Muscle of arm (tissue), 12 donors: ENCODE measurements around the gene MEF2B. TPM values are rescaled to one million over a fixed set of nuclear protein-coding genes. Genes with fewer than 3 reads are reported as not detected.
"Not testable (repeated sequence)": the region's sequence is repeated elsewhere in the genome, so short reads cannot be mapped to it uniquely, and the experiment has no call there.

Source experiments
- DNase-seq: peaks from one replicate; pipeline ENCODE4 v3.0.0-alpha.2; 2013
- polyA plus RNA-seq, 12 donors: library from polyadenylated mRNA; unstranded; fragments of 120-200 nt; gene quantifications; one replicate each; pipeline ENCODE4 v1.2.1, GENCODE V29; 2013; ENCODE audit not compliant: insufficient read length in 12 of 12

MEF2B gene
- polyA plus RNA-seq, 12 donors, result 0.66 to 3.4 (median 1.5) TPM; not detected in 2

DNA sequence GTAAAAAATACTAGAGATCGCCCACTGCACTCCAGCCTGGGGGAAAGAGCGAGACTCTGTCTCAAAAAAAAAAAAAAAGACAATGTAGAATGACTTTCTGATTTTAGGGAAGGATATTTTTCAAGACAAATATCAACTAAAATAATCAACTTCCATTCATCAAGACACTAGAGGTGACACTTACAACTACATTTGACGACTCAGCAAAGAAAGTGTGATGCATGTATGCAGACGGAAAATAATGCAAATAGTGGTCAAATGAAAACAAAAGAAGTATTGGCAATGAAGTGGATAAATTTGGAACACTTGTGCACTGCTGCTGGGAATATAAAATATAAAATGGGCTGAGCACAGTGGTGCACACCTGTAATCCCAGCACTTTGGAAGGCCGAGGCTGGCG, 44.0 kb downstream of the MEF2B start:
- DNase-seq, result no peak

DNA sequence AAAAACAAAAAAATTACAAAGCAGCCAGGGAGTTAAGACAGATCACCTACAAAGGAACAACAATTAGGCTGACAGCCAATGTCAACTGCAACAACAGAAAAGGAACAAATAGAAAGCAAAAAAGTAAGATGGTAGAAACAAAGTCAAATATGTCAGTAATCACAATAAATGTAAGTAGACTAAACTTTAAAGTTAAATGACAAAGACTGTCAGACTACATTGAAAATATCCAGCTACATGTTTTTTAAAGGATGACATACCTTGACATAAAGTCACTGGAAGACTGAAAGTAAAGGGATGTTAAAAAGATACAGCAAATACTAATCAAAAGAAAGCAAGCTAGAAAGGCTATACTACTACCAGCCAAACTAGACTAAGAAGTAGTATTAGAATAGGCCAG, 46.7 kb downstream of the MEF2B start:
- DNase-seq, result no peak

DNA sequence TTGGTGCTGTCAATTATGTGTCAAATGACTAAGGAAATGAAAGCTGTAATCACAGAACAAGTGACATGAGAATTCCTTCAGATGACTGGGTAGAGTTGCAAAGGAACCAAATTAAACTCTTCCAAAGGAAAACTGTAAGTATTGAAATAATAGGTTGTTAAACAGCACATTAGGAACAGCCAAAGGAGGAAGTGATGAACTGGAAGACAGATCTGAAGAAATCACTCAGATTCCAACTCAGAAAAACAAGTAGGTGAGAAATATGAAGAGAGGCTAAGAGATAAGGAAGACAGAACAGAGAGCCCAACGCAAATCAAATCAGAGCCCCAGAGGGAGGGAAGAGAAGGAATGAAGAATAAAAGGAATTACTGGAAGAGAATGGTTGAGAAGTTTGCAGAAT, 47.2 kb downstream of the MEF2B start:
- no peak for DNase-seq

DNA sequence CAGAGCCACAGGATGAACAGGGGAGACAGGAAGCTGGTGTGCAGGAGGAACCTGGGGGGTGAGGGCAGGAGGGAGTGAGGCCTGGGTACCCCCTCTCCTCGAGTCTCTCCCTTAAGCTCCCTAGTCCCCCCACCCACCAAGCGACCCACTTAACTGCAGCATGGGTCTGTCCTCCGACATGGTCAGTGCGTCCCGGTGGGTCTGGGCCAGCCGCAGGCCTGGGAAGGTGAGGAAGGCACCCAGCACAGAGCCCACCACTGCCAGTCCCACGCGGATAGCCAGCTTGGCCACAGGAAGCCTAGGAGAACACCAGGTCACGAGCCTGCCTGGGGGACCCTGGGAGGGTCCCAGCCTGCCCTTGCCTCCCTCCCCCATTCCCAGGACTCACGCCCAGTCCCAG, 48.7 kb downstream of the MEF2B start:
- DNase-seq, result no peak

DNA sequence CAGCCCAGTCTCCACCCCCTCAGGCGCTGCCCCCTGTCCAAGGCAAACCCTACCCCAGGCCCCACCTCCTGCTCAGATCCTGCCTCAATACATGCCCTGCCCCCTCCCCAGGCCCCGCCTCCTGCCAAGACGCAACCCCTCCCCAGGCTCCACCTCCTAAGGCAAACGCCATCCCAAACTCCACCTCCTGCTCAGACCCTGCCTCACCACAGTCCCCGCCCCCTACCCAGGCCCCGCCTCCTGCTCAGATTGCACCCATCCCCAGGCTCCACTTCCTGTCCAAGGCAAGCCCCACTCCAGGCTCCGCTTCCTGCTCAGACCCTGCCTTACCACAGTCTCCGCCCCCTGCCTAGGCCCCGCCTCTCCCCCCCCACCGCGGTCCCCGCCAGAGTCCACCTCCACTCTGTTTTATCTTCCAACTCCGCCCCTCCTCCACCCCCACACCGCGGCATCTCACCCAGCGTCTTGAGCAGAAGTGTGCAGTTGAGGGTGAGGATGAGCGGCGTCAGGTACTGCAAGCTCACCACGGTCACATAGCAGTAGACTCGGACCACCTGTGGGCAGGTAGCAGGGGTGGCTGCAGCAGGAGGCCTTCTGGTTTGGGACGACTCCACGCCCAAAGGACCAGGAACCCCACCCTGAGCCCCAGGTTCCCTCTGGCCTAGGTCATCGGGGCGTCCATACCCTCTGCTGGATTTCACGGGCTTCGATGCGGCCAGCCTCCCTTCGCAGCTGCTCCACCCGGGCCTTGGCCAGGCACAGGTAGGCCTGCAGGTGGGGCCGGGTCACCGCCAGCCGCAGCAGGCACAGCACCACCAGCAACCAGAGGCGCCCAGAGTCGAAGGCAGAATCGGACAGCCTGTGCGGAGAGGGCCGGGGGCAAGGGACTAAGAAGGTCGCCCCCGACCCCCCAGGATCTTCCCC, 49.5 kb downstream of the MEF2B start:
- no peak for DNase-seq

DNA sequence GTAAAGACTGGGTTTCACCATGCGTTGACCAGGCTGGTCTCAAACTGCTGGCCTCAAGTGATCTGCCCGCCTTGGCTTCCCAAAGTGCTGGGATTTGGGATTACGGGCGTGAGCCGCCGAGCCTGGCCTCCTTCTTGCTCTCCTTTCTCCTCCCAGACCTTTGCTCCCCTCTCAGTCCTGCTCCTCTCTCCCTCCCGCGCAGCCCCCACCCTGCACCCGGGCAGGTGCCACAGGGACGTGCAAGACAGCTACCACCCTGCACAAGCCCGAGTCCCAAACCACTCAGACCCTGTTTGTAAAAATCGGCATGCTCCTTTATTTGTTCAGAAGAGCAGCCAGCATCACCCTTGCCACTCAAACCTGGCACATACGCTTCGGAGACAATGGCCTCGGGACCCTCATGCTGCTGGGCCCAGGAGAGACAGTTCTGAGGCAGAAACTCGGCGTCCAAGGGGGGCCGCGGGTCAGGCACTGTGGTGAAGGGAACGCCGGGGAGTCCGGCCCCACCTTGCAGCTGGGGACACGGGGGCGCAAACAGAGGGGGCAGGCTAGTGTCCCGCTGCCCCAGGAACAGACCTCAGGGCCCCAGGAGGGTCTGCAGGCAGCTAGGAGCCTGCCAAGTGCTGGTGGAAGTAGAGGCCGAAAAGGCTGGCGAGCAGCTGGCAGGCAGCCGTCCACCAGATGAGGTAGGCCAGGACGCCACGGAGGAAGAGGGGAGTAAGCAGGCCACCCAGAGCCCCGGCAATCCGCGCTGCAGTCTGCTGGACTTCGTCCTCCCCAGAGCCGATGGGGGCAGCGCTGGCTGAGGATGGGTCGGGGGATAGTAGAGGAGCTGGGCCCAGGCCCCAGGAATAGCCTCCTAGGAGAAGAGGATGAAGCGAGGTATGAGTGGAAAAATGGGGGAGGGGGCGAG, 50.5 kb downstream of the MEF2B start:
- DNase-seq, result no peak

DNA sequence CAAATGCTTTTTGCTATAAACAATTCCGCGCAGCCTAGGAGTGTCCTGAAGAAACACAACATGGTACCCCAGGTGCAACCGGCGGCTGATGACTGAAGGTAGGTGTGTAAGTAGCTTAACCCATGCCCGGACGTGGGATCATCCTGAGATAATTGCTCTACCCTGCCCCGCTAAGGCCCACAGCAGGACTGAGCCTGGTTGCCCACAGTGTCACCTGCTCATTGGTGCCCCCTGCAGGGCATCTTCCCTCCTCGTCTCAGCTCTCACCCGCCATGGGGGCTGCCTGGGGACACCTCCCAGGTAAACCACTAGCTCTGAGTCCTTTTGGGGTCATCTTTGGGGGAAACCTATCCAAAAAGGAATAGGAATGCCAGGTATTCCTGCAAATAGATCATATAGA, 54.1 kb downstream of the MEF2B start:
- no peak for DNase-seq

DNA sequence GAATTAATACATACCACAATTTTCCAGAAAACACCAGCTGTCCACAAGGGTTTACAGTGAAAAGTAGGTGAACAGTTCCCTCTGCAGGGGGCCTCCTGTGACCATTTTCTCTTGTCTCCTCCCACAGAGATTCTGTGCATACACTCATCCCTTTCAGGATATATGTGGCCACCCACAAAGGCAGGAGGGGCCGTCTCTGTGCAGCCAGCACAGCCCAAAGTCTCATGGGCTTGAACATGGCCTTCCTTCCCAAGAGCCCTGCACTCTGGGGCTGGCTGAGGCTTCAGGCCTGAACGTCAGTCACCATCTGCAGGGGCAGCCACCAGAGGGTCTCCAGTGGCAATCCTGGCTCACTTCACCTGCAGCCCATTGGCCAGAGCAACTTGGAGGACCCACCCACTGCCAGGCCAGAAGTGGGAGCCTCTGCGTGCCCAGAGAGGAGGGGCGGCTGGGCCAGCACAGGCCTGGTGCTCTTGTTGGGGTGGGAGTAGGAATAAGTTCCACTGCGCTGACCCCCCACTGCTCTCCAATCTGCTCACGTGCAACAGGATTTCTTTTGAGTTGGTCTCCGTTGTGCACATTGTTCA, 56.9 kb downstream of the MEF2B start:
- DNase-seq, result no peak

DNA sequence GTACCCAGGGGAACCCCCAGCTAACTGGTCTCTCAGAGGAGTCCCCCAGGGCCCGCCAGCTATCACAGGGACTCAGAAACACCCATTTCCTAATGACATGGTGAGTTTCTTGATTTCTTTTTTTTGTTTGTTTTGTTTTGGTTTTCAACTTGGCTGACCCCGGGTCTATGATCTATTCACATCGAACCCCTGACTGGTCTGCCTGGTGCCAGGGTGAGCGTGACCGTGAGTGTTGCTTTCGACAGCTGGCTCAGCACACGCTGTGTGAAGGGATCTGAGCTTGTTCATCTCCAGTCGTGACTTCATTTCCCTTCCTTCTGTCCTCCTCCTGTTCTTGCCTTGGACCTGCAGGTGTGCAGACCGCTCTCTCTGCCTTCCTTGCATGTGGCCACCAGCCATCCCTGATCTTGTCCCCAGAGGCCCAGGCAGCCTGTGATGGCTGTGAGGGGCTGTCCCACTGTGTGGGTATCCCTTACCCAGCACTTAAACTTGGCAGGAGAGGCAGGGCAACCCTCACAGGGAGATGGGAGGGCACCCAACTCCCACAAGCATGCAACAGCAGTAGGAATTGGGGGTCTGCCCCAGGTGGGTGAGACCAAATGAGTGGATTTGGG, 58.0 kb downstream of the MEF2B start:
- DNase-seq, result no peak

DNA sequence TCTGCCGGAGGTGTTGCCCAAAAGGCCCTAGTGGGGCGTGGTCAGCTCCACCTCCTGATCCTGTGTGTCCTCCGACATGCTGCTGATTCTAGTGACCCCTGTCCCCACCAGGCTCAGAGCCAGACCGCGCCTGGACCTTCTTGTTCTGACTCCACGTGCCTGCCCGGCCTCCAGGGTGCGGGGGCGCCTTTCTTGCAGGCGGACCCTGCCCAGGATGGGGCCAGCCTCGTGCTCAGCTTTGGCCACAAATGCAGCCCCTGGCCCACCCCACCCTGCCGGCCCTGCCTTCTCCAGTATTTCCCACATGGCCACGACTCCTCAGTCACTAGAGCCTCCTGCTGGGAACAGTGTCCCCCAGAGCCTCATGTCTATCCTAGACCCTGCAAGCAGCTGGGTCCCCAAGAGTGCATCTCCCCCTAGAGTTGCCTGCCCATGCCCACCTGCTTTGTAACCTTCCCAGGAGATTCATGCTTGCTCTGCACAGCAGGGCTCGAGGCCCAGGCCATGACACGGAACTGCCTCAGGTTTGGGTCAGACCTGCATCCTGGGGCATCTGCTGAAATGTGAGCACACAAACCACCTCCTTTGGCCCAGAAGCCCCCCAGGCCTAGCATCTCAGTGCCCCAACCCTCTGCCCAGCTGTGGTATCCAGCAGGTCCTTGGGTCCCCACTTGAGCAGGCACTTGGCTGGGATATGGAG, 58.8 kb downstream of the MEF2B start:
- DNase-seq, result no peak

DNA sequence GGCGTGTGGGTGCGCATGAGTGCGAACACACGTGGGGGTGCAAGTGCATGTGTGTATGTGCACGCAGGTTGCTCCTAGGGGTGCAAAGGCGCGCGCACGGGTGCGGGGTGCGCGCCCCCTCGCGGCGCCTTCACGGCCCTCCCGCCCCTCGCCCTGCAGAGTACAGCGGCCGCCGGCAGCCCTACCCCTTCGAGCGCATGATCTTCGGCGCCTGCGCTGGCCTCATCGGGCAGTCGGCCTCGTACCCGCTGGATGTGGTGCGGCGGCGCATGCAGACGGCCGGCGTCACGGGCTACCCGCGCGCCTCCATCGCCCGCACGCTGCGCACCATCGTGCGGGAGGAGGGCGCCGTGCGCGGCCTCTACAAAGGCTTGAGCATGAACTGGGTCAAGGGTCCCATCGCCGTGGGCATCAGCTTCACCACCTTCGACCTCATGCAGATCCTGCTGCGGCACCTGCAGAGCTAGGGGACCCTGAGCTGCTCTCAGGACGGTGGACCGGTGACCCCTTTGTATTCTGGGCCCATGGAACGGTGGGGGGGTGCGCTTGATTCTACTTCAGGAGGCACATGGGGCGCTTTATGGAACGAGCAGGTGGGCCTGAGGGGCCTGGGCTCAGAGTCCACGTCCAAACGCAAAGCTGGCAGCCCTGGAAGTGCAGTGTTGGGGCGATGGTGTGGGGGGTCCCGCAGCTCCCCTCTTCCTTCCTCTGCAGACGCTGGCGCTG, 59.5 kb downstream of the MEF2B start:
- DNase-seq, result no peak

DNA sequence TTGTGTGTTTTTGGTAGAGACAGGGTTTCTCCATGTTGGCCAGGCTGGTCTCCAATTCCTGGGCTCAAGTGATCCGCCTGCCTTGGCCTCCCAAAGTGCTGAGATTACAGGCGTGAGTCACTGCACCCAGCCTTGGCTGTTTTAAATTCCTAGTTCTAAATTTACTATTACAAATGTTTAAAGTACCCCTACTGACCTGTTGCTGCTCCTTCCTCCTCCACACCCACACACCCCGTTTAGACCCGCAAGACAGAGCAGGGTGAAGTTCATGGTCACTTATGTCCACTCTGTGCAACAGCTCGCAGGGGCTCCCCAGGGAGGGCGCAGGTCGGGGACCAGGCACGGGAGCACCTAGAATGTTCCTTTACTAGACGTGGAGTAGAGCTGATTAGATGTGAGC, 60.5 kb downstream of the MEF2B start:
- DNase-seq, result no peak

DNA sequence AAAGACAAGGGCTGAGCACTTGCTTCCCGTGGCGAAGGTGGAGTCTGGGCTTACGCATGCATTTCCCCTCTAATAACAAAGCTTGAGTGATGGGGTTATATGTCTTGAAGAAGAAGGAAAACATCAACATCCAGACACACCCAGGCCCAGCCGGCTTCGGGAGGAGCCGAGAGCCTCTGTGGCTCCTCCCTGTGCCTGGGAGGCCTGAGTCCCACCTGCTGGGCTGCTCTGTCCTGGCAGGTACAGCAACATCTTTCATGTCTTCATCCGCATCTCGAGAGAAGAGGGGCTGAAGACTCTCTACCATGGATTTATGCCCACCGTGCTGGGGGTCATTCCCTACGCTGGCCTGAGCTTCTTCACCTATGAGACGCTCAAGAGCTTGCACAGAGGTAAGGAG, 62.4 kb downstream of the MEF2B start:
- DNase-seq, result no peak

DNA sequence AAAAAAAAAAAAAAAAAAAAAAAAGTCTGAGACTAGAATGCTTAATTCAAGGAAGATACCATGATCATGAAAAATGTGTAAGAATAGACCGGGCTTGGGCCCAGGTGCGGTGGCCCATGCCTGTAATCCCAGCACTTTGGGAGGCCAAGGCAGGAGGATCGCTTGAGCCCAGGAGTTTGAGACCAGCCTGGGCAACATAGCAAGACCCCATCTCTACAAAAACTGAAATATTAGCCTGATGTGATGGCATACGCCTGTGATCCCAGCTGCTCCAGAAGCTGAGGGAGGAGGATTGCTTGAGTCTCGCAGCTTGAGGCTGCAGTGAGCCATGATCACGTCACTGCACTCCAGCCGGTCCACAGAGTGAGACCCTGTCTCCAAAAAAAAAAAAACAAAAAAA, 63.1 kb downstream of the MEF2B start:
- not testable (repeated sequence) for DNase-seq

DNA sequence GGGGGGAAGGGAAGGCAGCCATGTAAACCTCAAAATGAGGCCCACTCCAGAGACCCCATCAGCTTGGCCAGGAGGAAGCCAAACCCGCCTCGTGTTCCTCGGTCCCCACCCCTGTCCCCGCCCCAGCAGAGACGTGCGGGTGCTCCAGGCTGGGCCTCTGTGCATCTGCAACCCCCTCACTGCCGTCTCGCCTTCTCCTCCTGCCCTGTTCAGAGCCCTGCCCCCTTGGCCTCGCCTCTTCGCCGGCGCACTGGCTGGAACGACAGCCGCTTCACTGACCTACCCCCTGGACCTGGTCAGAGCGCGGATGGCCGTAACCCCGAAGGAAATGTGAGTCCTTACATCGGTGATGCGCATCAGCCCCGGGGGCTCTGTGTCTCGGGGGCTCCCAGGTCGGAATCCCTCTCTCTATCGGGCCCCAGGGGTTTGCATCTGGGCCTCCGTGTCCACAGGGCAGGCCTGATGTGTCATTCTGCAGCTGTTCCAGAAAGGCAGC, 64.0 kb downstream of the MEF2B start:
- DNase-seq, result no peak

DNA sequence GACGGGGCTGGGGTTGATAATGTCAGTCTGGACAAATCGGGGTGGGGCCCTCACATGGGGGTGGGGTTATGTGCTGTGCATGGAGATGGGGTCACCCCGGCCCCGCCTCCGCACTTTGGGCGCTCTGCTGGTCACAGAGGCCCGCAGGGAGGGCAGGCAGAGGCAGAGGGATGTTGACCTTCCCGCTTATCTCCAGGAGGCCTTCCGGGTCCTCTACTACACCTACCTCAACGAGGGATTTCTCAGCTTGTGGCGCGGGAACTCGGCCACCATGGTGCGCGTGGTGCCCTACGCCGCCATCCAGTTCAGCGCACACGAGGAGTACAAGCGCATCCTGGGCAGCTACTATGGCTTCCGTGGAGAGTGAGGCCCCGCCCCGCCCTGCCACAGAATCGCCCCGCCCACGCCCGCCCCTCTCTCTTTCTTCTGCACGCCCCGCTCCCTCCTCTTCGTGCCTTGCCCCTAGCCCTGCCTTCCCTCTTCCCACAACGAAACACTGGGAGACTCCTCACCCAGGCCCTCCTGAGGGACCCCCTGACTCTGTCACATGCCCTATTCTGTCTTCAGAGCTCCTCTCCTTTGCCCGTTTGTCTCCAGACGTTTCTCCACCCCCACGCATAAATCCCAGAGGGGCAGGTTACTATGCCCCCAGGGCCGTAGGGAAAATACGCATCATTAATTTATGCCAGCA, 64.6 kb downstream of the MEF2B start:
- peak; percentile 46 for DNase-seq

DNA sequence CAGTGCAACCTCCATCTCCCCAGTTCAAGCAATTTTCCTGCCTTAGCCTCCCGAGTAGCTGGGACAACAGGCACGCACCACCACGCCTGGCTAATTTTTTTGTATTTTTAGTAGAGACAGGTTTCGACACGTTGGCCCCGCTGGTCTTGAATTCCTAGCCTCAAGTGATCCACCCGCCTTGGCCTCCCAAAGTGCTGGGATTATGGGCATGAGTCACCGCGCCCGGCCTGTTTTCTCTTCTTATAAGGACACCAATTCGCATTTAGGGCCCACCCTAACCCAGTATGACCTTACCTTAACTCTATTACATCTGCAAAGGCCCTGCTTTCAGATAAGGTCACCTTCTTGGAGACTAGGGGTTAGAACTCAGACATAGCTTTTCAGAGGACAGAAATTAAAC, 66.9 kb downstream of the MEF2B start:
- DNase-seq, result no peak

DNA sequence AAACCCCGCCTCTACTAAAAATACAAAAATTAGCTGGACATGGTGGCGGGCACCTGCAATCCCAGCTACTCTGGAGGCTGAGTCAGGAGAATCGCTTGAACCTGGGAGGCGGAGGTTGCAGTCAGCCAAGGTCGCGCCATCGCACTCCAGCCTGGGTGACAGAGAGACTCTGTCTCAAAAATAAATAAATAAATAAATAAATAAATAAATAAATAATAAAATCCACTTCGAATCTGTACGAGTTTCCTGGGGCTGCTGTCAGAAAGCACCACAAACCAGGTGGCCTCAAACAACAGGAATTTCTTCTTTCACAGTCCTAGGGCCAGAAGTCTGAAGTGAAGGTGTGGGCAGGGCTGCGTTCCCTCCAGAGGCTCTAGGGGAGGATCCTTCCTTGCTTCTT, 67.5 kb downstream of the MEF2B start:
- DNase-seq, result not testable (repeated sequence)

DNA sequence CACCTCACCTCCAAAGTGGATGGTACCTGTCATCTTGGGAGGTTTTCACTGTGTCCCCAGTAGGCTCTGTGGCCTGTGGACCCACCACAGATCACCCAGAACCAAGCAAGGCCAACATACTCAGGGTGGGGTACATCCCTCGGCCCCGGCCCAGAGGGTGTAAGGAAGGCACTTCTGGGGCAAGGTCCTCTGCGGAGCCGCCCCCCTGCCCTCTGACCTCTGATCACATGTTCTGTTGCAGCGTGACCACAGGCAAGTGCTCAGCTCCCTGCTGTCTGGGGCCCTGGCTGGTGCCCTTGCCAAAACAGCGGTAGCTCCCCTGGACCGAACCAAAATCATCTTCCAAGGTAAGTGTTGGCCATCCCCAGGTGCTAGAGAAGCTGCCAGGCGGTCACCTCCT, 68.5 kb downstream of the MEF2B start:
- no peak for DNase-seq
